GM21619 (cell line): ENCODE measurements around the gene LYSMD4.
A peak's percentile ranks its signal among the peaks of the same experiment; 100 is the strongest.

Experiments used
- ATAC-seq: cut with Tn5 transposase; IDR thresholded peaks from one replicate; pipeline ENCODE4 v1.9.1; 2021; ENCODE audit not compliant: unreplicated experiment

LYSMD4 gene

DNA sequence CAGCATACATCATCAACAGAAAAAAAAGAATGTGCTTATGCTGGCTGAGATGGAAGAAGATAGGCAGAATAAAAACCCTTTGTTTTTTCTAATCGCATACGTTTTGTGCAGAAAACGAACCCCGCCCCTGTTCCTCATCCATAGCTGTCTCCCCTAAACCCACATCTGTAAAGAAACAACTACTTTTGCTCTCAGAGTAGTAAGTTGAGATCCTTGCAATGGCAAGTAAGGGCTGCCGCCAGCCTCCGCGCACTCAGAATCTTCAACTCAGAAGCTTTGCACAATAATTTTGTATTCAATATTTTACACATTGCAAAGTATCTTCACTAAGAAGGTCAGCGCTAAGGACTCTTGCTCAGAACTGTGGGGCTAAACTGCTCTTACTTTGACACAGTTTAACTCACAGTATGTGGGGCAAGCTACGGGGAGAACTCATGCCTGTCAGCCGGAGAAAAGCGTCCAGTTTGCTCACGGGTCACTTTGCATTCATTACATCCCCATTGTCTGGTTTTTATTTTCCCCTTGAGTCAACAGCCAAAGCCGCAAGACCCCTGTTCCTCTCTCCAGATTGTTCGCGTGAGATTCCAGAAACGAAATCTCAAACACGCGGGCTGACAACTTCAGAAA, 1.0 kb downstream of the LYSMD4 start:
- ATAC-seq = no peak

GRCh38 chr15:99731336-99732123, 1.7 kb downstream of the LYSMD4 start:
- no peak for ATAC-seq

GRCh38 chr15:99729920-99730319, 3.3 kb downstream of the LYSMD4 start:
- ATAC-seq = no peak

- ATAC-seq = no peak
Observed at GRCh38 chr15:99729327-99729726, 3.9 kb downstream of the LYSMD4 start.

- no peak for ATAC-seq
Observed at GRCh38 chr15:99728916-99729315, 4.3 kb downstream of the LYSMD4 start.

DNA sequence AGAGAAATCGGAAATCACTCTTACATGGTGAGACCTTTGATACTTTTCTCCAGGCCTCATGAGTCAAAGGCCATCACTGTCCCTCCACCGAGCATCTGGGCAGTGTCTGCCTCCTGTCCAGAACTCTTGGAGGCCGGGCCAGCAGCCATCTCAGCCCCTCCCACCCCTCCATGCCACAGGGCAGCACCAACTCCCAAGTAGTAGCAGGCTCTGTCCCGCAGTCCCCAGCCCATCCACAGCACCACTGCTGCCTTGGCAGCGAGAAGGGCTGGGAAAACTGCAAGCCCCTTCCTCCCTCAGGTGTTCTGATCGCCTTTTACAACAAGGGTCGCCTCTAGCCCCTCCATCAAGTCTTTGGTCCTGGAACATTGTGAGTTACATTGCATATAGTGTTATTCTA, 5.5 kb downstream of the LYSMD4 start:
- no peak for ATAC-seq

- no peak for ATAC-seq
Observed at GRCh38 chr15:99727330-99727729, 5.9 kb downstream of the LYSMD4 start.

DNA sequence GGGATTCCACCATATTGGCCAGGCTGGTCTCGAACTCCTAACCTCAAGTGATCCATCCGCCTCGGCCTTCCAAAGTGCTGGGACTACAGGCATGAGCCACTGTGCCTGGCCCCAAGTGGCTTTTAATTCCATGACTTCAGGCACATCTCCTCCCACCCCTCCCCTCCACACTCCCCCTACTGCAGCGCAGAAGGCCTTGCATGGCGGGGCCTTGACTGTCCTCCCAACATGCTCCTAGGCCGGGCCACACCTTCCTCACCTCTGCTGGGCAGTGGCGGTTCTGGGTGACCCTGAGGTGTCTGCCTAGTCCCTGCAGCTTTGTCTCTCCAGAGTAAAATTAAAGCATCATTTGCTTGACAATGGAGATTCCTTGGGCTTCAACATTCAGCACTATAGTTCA, 6.9 kb downstream of the LYSMD4 start:
- no peak for ATAC-seq

- ATAC-seq = no peak
Observed at GRCh38 chr15:99722406-99722805, 10.8 kb downstream of the LYSMD4 start.

GRCh38 chr15:99721896-99722295, 11.3 kb downstream of the LYSMD4 start:
- no peak for ATAC-seq

DNA sequence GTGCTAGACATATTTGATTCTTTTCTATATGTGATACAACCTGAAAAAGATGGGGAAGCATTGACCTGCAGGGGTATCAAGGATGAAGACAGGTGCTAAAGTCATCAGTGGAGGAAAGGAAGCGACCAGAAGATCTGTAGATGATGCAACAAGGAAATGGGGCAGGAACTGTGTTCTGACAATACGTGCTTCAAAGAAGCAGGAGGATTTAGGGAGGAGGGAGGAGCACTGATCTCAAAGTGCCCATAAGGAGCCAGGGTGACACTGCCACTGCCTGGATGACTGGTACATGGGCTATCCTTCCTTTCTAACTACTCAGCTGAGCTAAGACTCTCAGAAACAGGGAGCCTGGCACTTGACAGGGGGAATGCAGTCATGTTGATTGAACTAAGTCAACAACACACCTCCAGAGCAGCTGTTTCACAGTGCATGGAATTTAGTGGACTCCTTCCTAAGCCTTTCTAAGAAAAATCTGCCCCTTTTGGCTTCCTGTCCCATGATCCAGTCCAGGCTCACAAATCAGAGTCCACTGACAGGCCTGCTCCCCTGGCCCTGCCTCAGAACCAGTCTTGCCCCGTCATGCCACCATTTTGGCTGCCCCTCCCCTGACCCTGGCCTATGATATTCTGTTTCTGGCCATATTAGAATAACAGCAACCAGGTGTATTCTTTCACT, 12.0 kb downstream of the LYSMD4 start:
- no peak for ATAC-seq

DNA sequence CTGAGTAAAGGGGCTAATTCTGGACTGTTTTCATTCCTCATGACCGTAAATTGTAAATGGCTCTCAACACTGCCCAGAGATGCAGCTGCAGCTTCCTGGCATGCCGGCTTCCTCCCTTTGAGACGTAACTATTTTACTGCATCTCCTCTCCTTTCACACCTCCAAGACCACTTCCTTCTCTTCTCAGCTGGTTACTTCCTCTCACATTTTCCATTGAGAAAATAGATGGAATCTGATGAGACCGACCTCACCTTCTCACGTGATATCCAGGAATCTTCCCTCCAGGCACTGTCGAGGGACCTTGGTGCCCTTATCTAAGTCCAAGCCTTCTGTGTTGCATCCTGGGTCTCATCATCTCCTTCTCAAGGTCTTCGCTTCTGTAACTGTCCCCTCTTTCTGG, 12.7 kb downstream of the LYSMD4 start:
- ATAC-seq = no peak

- ATAC-seq = peak; percentile 85
Observed at GRCh38 chr15:99719096-99719541, 14.1 kb downstream of the LYSMD4 start.

GRCh38 chr15:99718421-99718820, 14.8 kb downstream of the LYSMD4 start:
- ATAC-seq = no peak

- ATAC-seq = no peak
Observed at GRCh38 chr15:99717161-99718009, 15.9 kb downstream of the LYSMD4 start.

GRCh38 chr15:99716540-99717095, 16.6 kb downstream of the LYSMD4 start:
- ATAC-seq = no peak

DNA sequence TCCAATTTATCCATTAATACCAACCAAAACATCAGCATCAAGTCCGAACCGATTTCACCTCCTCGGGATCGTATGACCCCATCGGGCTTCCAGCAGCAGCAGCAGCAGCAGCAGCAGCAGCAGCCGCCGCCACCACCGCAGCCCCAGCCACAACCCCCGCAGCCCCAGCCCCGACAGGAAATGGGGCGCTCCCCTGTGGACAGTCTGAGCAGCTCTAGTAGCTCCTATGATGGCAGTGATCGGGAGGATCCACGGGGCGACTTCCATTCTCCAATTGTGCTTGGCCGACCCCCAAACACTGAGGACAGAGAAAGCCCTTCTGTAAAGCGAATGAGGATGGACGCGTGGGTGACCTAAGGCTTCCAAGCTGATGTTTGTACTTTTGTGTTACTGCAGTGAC, 20.8 kb downstream of the LYSMD4 start:
- ATAC-seq = no peak

DNA sequence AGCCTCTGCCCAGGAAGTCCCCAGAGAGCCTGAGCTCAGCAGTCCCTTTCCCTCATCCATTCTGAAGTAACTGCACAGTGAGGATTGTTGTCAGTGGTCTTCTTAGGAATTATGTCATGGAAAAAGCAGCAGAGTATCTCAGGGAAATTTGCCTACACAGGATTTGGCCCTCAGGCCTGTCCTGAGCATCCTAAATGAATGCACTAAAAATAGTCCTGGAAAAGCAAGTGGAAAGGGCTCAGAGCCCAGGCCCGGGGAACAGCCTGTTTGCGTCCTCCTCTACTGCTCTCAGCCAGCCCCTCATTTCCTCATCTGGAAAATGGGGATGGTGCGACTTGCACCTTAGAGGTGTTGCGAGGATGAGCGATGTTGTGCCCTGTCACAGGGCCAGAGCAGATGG, 21.6 kb downstream of the LYSMD4 start:
- ATAC-seq = no peak

- no peak for ATAC-seq
Observed at GRCh38 chr15:99709243-99709986, 23.8 kb downstream of the LYSMD4 start.

DNA sequence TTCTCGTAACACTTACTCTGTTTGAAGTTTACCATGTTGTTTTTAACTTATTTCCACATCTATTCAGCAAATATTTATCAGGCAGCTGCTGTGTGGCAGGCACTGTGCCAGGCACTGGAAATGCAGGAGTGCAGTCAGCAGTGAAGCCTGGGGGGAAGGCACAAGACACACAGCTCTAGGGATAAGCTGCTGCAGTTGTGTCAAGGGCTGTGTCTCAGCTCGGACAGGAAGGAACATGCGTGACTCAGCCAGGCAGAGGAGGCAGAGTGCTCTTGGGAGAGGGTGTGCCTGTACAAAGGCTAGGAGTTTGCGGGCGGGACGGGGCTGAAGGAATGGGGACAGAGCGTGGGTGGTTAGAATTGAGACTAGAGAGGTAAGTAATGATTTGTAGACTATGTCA, 24.7 kb downstream of the LYSMD4 start:
- no peak for ATAC-seq
